HUES6 (cell line): ENCODE results near the gene ZNF211.
A peak's percentile ranks its signal among the peaks of the same experiment; 100 is the strongest.

Source experiments
- H3K27ac ChIP-seq: 2 replicates; pipeline ENCODE4 v1.7.0; 2013; ENCODE audit warnings: low read depth, mild to moderate bottlenecking, low read length, inconsistent platforms
- H3K27me3 ChIP-seq: 2 replicates; pipeline ENCODE4 v1.6.1; 2013; ENCODE audit warnings: low read length; ENCODE audit not compliant: control insufficient read depth, insufficient read depth
- H3K36me3 ChIP-seq: 2 replicates; pipeline ENCODE4 v1.6.1; 2013; ENCODE audit warnings: low read length; ENCODE audit not compliant: control insufficient read depth, insufficient read depth
- H3K4me1 ChIP-seq: 2 replicates; pipeline ENCODE4 v1.6.1; 2013; ENCODE audit warnings: low read length; ENCODE audit not compliant: control insufficient read depth, insufficient read depth
- H3K4me3 ChIP-seq: 2 replicates; pipeline ENCODE4 v1.5.1; 2013; ENCODE audit warnings: low read depth, low read length
- H3K9ac ChIP-seq: one replicate; pipeline ENCODE4 v1.6.1; 2013; ENCODE audit warnings: mild to moderate bottlenecking, low read length
- H3K9me3 ChIP-seq: 2 replicates; pipeline ENCODE4 v1.6.1; 2013; ENCODE audit warnings: low read depth, low read length; ENCODE audit not compliant: control insufficient read depth, insufficient read depth

The ZNF211 gene

DNA sequence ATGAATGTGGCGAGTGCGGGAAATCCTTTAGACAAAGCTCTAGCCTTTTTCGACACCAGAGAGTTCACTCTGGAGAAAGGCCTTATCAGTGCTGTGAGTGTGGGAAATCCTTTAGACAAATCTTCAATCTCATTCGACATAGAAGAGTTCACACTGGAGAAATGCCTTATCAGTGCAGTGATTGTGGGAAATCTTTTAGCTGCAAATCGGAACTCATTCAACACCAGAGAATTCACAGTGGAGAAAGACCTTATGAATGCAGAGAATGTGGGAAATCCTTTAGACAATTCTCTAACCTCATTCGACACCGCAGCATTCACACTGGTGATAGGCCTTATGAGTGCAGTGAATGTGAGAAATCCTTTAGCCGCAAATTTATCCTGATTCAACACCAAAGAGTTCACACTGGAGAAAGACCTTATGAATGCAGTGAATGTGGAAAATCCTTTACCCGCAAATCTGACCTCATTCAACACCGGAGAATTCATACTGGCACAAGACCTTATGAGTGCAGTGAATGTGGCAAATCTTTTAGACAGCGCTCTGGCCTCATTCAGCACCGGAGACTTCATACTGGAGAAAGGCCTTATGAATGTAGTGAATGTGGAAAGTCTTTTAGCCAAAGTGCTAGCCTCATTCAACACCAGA lies 54.5 kb downstream of the ZNF211 start:
- Histone ChIP-seq H3K9ac (no peak overlapping the region), H3K9me3 (peaks cover 87% of the 10 kb centered on the region), H3K27ac (no peak overlapping the region), H3K4me1 (no peaks in the 10 kb centered on the region), H3K36me3 (peaks cover 74% of the 10 kb centered on the region), H3K4me3 (0 out of 2 replicates have a peak overlapping the region, but pooled peaks have one; percentile 7), H3K27me3 (no peaks in the 10 kb centered on the region)

DNA sequence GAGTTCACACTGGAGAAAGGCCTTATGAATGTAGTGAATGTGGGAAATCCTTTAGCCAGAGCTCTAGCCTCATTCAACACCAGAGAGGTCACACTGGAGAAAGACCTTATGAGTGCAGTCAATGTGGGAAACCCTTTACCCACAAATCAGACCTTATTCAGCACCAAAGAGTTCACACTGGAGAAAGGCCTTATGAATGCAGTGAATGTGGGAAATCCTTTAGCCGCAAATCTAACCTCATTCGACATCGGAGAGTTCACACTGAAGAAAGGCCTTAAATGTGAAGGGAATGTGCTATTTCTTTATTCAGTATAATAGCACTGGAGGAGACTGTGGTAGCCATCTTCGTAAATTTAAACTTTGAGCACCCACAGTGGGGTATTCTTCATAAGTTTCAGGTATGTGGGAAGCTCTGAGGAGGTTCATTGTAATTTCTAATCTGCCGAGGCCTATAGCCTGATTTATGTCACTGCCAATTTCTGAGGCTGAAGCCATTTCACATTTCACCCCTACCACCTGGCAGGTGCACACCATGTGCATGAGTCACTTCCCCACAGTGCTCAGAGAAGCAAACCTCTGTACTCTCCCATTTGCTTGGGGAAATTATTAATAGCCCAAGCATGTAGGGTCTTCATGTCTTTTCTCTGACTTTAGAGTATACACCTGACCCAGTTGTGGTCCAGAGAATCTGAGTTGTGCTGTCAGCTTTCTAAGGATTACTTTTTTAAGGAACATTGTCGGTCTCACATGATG lies 55.2 kb downstream of the ZNF211 start:
- no peak overlapping the region for H3K9ac ChIP-seq
- no peak overlapping the region for H3K27ac ChIP-seq
- H3K4me3 ChIP-seq, result 0 out of 2 replicates have a peak overlapping the region, but pooled peaks have one; percentile 7
- H3K9me3 ChIP-seq, result peaks cover 85% of the 10 kb centered on the region
- no peaks in the 10 kb centered on the region for H3K4me1 ChIP-seq
- H3K27me3 ChIP-seq, result no peaks in the 10 kb centered on the region
- H3K36me3 ChIP-seq, result peaks cover 75% of the 10 kb centered on the region

DNA sequence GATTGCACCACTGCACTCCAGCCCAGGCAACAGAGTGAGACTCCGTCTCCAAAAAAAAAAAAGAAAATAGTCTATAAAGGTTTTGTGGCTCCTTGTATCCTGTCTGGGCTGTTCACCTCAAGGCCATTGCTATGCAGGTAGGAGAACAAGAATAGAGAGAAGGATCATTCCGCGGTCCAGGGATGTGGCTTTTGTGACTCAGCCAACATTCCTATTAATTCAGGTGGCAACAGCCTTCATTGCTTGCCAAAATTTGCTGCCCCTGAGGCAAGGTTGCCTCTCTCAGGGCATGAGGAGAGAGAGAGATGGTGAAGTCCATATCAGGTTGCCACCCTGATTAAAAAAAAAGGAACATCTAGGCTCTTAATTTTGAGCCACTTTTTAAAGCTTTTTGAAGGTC lies 56.8 kb downstream of the ZNF211 start:
- Histone ChIP-seq H3K9me3 (peaks cover 72% of the 10 kb centered on the region), H3K9ac (no peak overlapping the region), H3K36me3 (peaks cover 63% of the 10 kb centered on the region), H3K4me1 (no peaks in the 10 kb centered on the region), H3K27me3 (no peaks in the 10 kb centered on the region), H3K27ac (no peak overlapping the region), H3K4me3 (no peak overlapping the region)
